OCI-LY7 (cell line): Measurements from ENCODE around the gene SEC14L2.

Source experiments
- EZH2phosphoT487 ChIP-seq: fragments of 200-600 bp; sonication (generic); IDR thresholded peaks from 2 replicates; pipeline ENCODE4 v1.6.1; 2018; ENCODE audit warnings: low read depth, borderline replicate concordance, mild to moderate bottlenecking, mixed run types, antibody characterized with exemption, low read length, moderate library complexity, mixed read lengths
- TF ChIP-seq, protein P1 (sequence below): fragments of 200-600 bp; sonication (generic); conservative IDR thresholded peaks from 2 replicates; pipeline ENCODE4 v1.5.1; 2014; ENCODE audit warnings: mild to moderate bottlenecking, antibody characterized with exemption, low read length, moderate library complexity, mixed read lengths

DNA sequence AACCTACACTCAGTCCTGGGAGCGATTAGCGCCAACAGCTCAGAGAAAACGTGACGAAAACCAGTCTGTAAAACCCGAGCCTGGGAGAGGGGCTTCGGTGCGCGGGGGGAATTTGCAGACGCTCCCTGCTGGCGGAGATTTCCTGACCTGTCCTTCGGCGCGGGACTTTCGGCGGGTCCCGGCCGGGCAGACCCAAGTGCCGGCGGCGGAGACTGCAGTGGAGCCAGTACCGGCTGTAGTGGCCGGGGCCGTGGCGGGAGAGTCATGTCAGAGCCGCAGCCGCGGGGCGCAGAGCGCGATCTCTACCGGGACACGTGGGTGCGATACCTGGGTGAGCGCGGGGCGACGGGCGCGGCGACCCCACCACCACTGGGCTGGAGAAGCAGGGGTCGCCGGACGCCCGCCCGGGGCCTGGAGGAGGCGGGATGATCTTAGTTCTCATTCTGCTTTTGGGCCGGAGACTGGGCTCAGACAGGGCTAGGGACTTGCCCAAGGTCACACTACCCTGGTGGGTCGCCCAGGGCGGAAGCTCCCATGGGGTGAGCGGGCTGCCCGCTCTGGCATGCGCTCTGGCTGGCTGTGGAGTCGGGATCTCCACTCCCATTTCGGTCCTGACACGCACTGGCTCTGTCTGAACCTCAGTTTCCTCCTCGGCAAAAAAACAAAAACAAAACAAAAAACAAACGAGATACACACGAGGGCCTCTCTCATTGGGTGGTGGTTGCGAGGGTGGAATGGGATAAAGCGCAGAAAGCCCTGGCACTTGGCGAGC, 29.0 kb downstream of the SEC14L2 start, which contains the start of gene MTFP1:
- TF ChIP-seq, protein P1, sequence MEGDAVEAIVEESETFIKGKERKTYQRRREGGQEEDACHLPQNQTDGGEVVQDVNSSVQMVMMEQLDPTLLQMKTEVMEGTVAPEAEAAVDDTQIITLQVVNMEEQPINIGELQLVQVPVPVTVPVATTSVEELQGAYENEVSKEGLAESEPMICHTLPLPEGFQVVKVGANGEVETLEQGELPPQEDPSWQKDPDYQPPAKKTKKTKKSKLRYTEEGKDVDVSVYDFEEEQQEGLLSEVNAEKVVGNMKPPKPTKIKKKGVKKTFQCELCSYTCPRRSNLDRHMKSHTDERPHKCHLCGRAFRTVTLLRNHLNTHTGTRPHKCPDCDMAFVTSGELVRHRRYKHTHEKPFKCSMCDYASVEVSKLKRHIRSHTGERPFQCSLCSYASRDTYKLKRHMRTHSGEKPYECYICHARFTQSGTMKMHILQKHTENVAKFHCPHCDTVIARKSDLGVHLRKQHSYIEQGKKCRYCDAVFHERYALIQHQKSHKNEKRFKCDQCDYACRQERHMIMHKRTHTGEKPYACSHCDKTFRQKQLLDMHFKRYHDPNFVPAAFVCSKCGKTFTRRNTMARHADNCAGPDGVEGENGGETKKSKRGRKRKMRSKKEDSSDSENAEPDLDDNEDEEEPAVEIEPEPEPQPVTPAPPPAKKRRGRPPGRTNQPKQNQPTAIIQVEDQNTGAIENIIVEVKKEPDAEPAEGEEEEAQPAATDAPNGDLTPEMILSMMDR: no peak
- no peak for TF ChIP-seq EZH2phosphoT487
